Hair follicle dermal papilla cell (primary cell): ENCODE data around the gene LMNTD1. TPM values are rescaled to one million over a fixed set of nuclear protein-coding genes. Genes with fewer than 3 reads are reported as not detected.

Experiments used
- small RNA-seq: library from RNA; depleted of rRNA; stranded (forward); fragments of <200 nt; gene quantifications from one replicate; pipeline ENCODE3, GENCODE V24; 2012
- total RNA-seq: library from RNA; depleted of rRNA; stranded (reverse); fragments of >200 nt; gene quantifications from 2 replicates; pipeline ENCODE4 v1.2.3, GENCODE V29; 2012

Gene LMNTD1, protein sequence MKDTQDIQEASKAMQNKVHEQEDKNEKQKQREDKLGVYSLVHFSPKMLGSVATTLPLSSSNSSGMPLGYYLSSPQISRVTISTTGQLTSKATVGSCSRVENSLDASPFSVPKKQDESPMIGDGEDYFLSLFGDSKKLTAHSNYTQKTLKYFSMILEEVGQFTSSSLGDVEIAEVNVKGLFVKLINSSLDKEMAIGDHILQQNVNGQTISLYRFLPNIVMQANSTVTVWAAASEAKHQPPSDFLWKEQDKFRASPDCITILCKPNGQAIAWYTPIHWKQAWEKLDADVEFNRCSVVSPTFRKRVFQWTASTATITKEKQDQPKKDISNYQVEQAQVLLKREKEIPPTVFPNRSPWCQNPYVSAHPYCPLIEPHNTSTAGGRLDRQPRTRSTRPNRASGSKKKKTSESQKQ
- 0.16 and 0.85 TPM in 2 replicates for total RNA-seq

DNA sequence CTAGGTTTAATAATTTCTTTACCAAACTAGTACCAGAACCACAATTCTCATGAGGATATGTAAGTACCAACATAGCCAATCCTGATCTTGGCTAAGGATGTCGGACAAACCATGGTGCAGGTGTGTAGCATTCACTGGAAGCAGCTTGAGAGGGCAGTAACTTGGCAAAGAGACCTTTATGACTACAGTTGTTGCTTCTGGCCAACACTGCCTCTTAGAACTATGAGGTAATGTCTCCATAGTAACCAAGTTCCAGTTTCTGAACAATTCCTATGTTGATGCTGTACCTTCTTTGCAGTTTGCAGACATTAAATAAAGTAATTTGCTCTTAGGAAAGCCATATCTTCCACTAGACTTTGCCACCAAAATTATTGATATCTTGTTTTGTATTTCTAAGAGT, at the start of gene LMNTD1:
TSS of gene LMNTD1 (minus strand) at position 186 of the 400 bp plus-strand sequence. CDS start 324 bp downstream, outside the sequence.

Small RNA genes lying within 50 kb of the gene (small RNA-seq; reads per million reads assigned to genes)
- not detected for gene TUBB4BP1
